ENCODE results near the gene PNPO.

- TF ChIP-seq EZH2 (IDR thresholded peaks at IDR 0.05; ENCODE audit: borderline replicate concordance, low read depth, low read length, poor library complexity, severe bottlenecking) = no peak
- TF ChIP-seq CTCF (conservative IDR thresholded peaks at IDR 0.05; ENCODE audit: low read depth, low read length) = no peak
Measured at GRCh38 chr17:47925678-47925988, 15.7 kb upstream of the PNPO start.
